ENCODE data around the gene CDH4. TPM values are rescaled to one million over a fixed set of nuclear protein-coding genes. Genes with fewer than 3 reads are reported as not detected.

Gene CDH4
- total RNA-seq, 1 donor from 2014 or later: 3.2 TPM

DNA sequence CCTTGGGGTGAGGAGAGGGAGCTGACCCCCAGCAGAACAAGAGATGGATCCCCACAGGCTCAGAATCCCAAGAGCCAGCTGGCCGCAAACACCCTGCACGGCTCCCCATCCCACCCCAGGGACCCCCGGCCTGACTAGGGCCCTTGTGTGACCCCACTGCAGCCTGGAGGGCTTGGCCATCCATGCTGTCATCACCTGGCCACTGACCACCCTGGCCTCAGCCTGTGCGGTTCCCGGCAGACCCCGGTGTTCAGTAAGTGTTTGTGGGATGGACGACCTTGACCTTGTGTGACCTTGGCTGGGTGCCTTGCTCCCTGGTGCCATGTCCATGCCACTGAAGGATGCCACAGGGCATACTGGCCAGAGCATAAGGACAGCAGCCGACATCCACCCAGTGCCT is 485.3 kb downstream of the CDH4 start:
- H3K79me2 ChIP-seq (ENCODE audit: insufficient read depth, low read length): no peaks in the 10 kb centered on the region
- TF ChIP-seq, protein P1, sequence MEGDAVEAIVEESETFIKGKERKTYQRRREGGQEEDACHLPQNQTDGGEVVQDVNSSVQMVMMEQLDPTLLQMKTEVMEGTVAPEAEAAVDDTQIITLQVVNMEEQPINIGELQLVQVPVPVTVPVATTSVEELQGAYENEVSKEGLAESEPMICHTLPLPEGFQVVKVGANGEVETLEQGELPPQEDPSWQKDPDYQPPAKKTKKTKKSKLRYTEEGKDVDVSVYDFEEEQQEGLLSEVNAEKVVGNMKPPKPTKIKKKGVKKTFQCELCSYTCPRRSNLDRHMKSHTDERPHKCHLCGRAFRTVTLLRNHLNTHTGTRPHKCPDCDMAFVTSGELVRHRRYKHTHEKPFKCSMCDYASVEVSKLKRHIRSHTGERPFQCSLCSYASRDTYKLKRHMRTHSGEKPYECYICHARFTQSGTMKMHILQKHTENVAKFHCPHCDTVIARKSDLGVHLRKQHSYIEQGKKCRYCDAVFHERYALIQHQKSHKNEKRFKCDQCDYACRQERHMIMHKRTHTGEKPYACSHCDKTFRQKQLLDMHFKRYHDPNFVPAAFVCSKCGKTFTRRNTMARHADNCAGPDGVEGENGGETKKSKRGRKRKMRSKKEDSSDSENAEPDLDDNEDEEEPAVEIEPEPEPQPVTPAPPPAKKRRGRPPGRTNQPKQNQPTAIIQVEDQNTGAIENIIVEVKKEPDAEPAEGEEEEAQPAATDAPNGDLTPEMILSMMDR (IDR thresholded peaks at IDR 0.05; ENCODE audit: insufficient read depth, low read depth, low read length): no peak
- TF ChIP-seq EZH2 (IDR thresholded peaks at IDR 0.05; ENCODE audit: insufficient read depth, low read length): no peak
- no peaks in the 10 kb centered on the region for H3K27me3 ChIP-seq (ENCODE audit: insufficient read depth, low read length)
- H3K36me3 ChIP-seq (ENCODE audit: insufficient read depth, low read length): no peaks in the 10 kb centered on the region
- no peak overlapping the region for H3K27ac Mint-ChIP-seq (ENCODE audit: unreplicated experiment)
- no peak overlapping the region for H3K4me2 ChIP-seq (ENCODE audit: low read length)
- H3K9me3 Mint-ChIP-seq (ENCODE audit: unreplicated experiment): no peaks in the 10 kb centered on the region
- peaks cover 4% of the 10 kb centered on the region for H3K36me3 Mint-ChIP-seq (ENCODE audit: low read depth, unreplicated experiment)
- H3K4me3 ChIP-seq (ENCODE audit: insufficient read depth, low read depth, low read length): no peak overlapping the region
- DNase-seq (ENCODE audit: low read depth) (no peak), FAIRE-seq (no peak)
- H3K27me3 Mint-ChIP-seq (ENCODE audit: low read depth, unreplicated experiment): peaks cover 44% of the 10 kb centered on the region
- no peak overlapping the region for H3K4me3 Mint-ChIP-seq (ENCODE audit: unreplicated experiment)
- H3K9me3 ChIP-seq (ENCODE audit: insufficient read depth, low read depth, low read length): no peaks in the 10 kb centered on the region
- H3K9ac ChIP-seq (ENCODE audit: low read length): no peak overlapping the region
- H4K20me1 ChIP-seq (ENCODE audit: insufficient read depth, low read length): peaks cover 5% of the 10 kb centered on the region
- H3K4me1 ChIP-seq (ENCODE audit: insufficient read depth, low read length): no peaks in the 10 kb centered on the region
- peaks cover 5% of the 10 kb centered on the region for H3K4me1 Mint-ChIP-seq (ENCODE audit: low read depth, unreplicated experiment)
- no peak overlapping the region for H2AFZ ChIP-seq (ENCODE audit: low read depth, low read length)
- no peak overlapping the region for H3K27ac ChIP-seq (ENCODE audit: low read depth, low read length)

GRCh38 chr20:61737812-61738443 is 485.9 kb downstream of the CDH4 start:
- no peaks in the 10 kb centered on the region for H3K9me3 Mint-ChIP-seq (ENCODE audit: unreplicated experiment)
- Histone ChIP-seq H3K9ac (ENCODE audit: low read length) (no peak overlapping the region), H4K20me1 (ENCODE audit: insufficient read depth, low read length) (no peaks in the 10 kb centered on the region), H3K27ac (ENCODE audit: low read depth, low read length) (no peak overlapping the region), H3K4me2 (ENCODE audit: low read length) (no peak overlapping the region), H3K79me2 (ENCODE audit: insufficient read depth, low read length) (no peaks in the 10 kb centered on the region), H3K27me3 (ENCODE audit: insufficient read depth, low read length) (no peaks in the 10 kb centered on the region), H3K36me3 (ENCODE audit: insufficient read depth, low read length) (no peaks in the 10 kb centered on the region), H3K4me3 (ENCODE audit: insufficient read depth, low read depth, low read length) (no peak overlapping the region), H3K9me3 (ENCODE audit: insufficient read depth, low read depth, low read length) (no peaks in the 10 kb centered on the region), H3K4me1 (ENCODE audit: insufficient read depth, low read length) (no peaks in the 10 kb centered on the region), H2AFZ (ENCODE audit: low read depth, low read length) (no peak overlapping the region)
- H3K27ac Mint-ChIP-seq (ENCODE audit: unreplicated experiment): no peak overlapping the region
- DNase-seq (ENCODE audit: low read depth): no peak
- no peak overlapping the region for H3K4me3 Mint-ChIP-seq (ENCODE audit: unreplicated experiment)
- TF ChIP-seq, protein P1 (IDR thresholded peaks at IDR 0.05; ENCODE audit: insufficient read depth, low read depth, low read length): no peak
- TF ChIP-seq EZH2 (IDR thresholded peaks at IDR 0.05; ENCODE audit: insufficient read depth, low read length): no peak
- no peak for FAIRE-seq
- H3K36me3 Mint-ChIP-seq (ENCODE audit: low read depth, unreplicated experiment): peaks cover 2% of the 10 kb centered on the region
- H3K4me1 Mint-ChIP-seq (ENCODE audit: low read depth, unreplicated experiment): peaks cover 5% of the 10 kb centered on the region
- peaks cover 44% of the 10 kb centered on the region for H3K27me3 Mint-ChIP-seq (ENCODE audit: low read depth, unreplicated experiment)

- H3K27me3 ChIP-seq (ENCODE audit: insufficient read depth, low read length): no peaks in the 10 kb centered on the region
- no peaks in the 10 kb centered on the region for H4K20me1 ChIP-seq (ENCODE audit: insufficient read depth, low read length)
- Mint-ChIP-seq H3K4me3 (ENCODE audit: unreplicated experiment) (no peak overlapping the region), H3K4me1 (ENCODE audit: low read depth, unreplicated experiment) (peaks cover 5% of the 10 kb centered on the region), H3K27ac (ENCODE audit: unreplicated experiment) (no peak overlapping the region), H3K27me3 (ENCODE audit: low read depth, unreplicated experiment) (peaks cover 42% of the 10 kb centered on the region), H3K36me3 (ENCODE audit: low read depth, unreplicated experiment) (peaks cover 2% of the 10 kb centered on the region), H3K9me3 (ENCODE audit: unreplicated experiment) (no peaks in the 10 kb centered on the region)
- no peaks in the 10 kb centered on the region for H3K9me3 ChIP-seq (ENCODE audit: insufficient read depth, low read depth, low read length)
- H3K4me2 ChIP-seq (ENCODE audit: low read length): no peak overlapping the region
- H3K27ac ChIP-seq (ENCODE audit: low read depth, low read length): no peak overlapping the region
- H3K79me2 ChIP-seq (ENCODE audit: insufficient read depth, low read length): no peaks in the 10 kb centered on the region
- no peak for FAIRE-seq
- H3K36me3 ChIP-seq (ENCODE audit: insufficient read depth, low read length): no peaks in the 10 kb centered on the region
- H3K4me1 ChIP-seq (ENCODE audit: insufficient read depth, low read length): no peaks in the 10 kb centered on the region
- H2AFZ ChIP-seq (ENCODE audit: low read depth, low read length): no peak overlapping the region
- TF ChIP-seq, protein P1 (IDR thresholded peaks at IDR 0.05; ENCODE audit: insufficient read depth, low read depth, low read length): no peak
- no peak for TF ChIP-seq EZH2 (IDR thresholded peaks at IDR 0.05; ENCODE audit: insufficient read depth, low read length)
- no peak for DNase-seq (ENCODE audit: low read depth)
- H3K4me3 ChIP-seq (ENCODE audit: insufficient read depth, low read depth, low read length): no peak overlapping the region
- H3K9ac ChIP-seq (ENCODE audit: low read length): no peak overlapping the region
Measured at GRCh38 chr20:61738601-61739069, 486.6 kb downstream of the CDH4 start.

Measured in astrocyte (in vitro differentiated cells and primary cell).